Muscle layer of duodenum (tissue), 2 donors: ENCODE results near the gene LDB3.
"Not testable (repeated sequence)": the region's sequence is repeated elsewhere in the genome, so short reads cannot be mapped to it uniquely, and the experiment has no call there.

Experiments used
- H3K27ac ChIP-seq: one replicate; pipeline ENCODE4 v1.7.0; 2013; ENCODE audit warnings: mild to moderate bottlenecking, low read length
- H3K27me3 ChIP-seq: one replicate; pipeline ENCODE4 v1.7.0; 2013; ENCODE audit warnings: low read depth, mild to moderate bottlenecking, control low read depth, low read length
- H3K36me3 ChIP-seq, 2 donors: one replicate each; pipeline ENCODE4 v1.7.0; 2013; ENCODE audit warnings: low read length in 2 of 2, control low read depth in 1 of 2, mild to moderate bottlenecking in 1 of 2; ENCODE audit not compliant: insufficient read depth in 2 of 2, control insufficient read depth in 1 of 2
- H3K4me1 ChIP-seq, 2 donors: one replicate each; pipeline ENCODE4 v1.7.0; 2013; ENCODE audit warnings: low read length in 2 of 2, mild to moderate bottlenecking in 2 of 2, control low read depth in 1 of 2, moderate library complexity in 1 of 2; ENCODE audit not compliant: insufficient read depth in 2 of 2, control insufficient read depth in 1 of 2
- H3K4me3 ChIP-seq, 2 donors: one replicate each; pipeline ENCODE4 v1.7.0; 2013; ENCODE audit warnings: low read length in 2 of 2, low read depth in 1 of 2, mild to moderate bottlenecking in 1 of 2
- H3K9me3 ChIP-seq, 2 donors: one replicate each; pipeline ENCODE4 v1.7.0; 2013; ENCODE audit warnings: low read length in 2 of 2, control low read depth in 1 of 2, mild to moderate bottlenecking in 1 of 2; ENCODE audit not compliant: control insufficient read depth in 1 of 2
- donor health status: healthy.

The LDB3 gene

GRCh38 chr10:86644794-86645445, 23.4 kb upstream of the LDB3 start:
- H3K9me3 ChIP-seq, result no peaks in the 10 kb centered on the region
- no peak overlapping the region for H3K27ac ChIP-seq
- peaks cover 5 to 14% of the 10 kb centered on the region in 2 donors for H3K4me1 ChIP-seq

GRCh38 chr10:86645621-86646165, 22.6 kb upstream of the LDB3 start:
- H3K4me1 ChIP-seq, result peaks cover 5 to 14% of the 10 kb centered on the region in 2 donors
- not testable (repeated sequence) for H3K9me3 ChIP-seq, H3K4me3 ChIP-seq, H3K27me3 ChIP-seq, H3K27ac ChIP-seq, H3K36me3 ChIP-seq

More at GRCh38 chr10:86644794-86645445, 23.4 kb upstream of the LDB3 start:
- Histone ChIP-seq H3K36me3 (no peaks in the 10 kb centered on the region), H3K27me3 (no peaks in the 10 kb centered on the region), H3K4me3 (no peak overlapping the region)

GRCh38 chr10:86646532-86646931, 21.8 kb upstream of the LDB3 start:
- H3K36me3 ChIP-seq, result no peaks in the 10 kb centered on the region
- peaks cover 5 to 14% of the 10 kb centered on the region in 2 donors for H3K4me1 ChIP-seq
- H3K4me3 ChIP-seq, result no peak overlapping the region
- no peak overlapping the region for H3K27ac ChIP-seq
- H3K9me3 ChIP-seq, result no peaks in the 10 kb centered on the region
- no peaks in the 10 kb centered on the region for H3K27me3 ChIP-seq

- no peaks in the 10 kb centered on the region for H3K9me3 ChIP-seq
- H3K27me3 ChIP-seq, result no peaks in the 10 kb centered on the region
- H3K4me3 ChIP-seq, result no peak overlapping the region
- H3K36me3 ChIP-seq, result no peaks in the 10 kb centered on the region
- peaks cover 5 to 14% of the 10 kb centered on the region in 2 donors for H3K4me1 ChIP-seq
- H3K27ac ChIP-seq, result no peak overlapping the region
These were observed 21.4 kb upstream of the LDB3 start for GRCh38 chr10:86646933-86647332.

GRCh38 chr10:86647773-86648703, 20.3 kb upstream of the LDB3 start:
- no peak overlapping the region for H3K27ac ChIP-seq
- no peaks in the 10 kb centered on the region for H3K9me3 ChIP-seq
- H3K36me3 ChIP-seq, result no peaks in the 10 kb centered on the region
- no peak overlapping the region for H3K4me3 ChIP-seq
- H3K4me1 ChIP-seq, result peaks cover 5 to 14% of the 10 kb centered on the region in 2 donors
- no peaks in the 10 kb centered on the region for H3K27me3 ChIP-seq

GRCh38 chr10:86648704-86649427, 19.4 kb upstream of the LDB3 start:
- Histone ChIP-seq H3K4me1 (peaks cover 5 to 14% of the 10 kb centered on the region in 2 donors), H3K4me3 (no peak overlapping the region), H3K9me3 (no peaks in the 10 kb centered on the region), H3K36me3 (no peaks in the 10 kb centered on the region), H3K27me3 (no peaks in the 10 kb centered on the region), H3K27ac (no peak overlapping the region)

- Histone ChIP-seq H3K4me1 (peaks cover 5 to 14% of the 10 kb centered on the region in 2 donors), H3K4me3 (no peak overlapping the region), H3K27me3 (no peaks in the 10 kb centered on the region), H3K27ac (no peak overlapping the region), H3K9me3 (no peaks in the 10 kb centered on the region), H3K36me3 (no peaks in the 10 kb centered on the region)
These were observed 18.7 kb upstream of the LDB3 start for GRCh38 chr10:86649471-86650150.

GRCh38 chr10:86650151-86650550, 18.2 kb upstream of the LDB3 start:
- no peaks in the 10 kb centered on the region for H3K27me3 ChIP-seq
- H3K4me3 ChIP-seq, result no peak overlapping the region
- H3K27ac ChIP-seq, result no peak overlapping the region
- H3K9me3 ChIP-seq, result no peaks in the 10 kb centered on the region
- H3K36me3 ChIP-seq, result no peaks in the 10 kb centered on the region
- H3K4me1 ChIP-seq, result peaks cover 5 to 14% of the 10 kb centered on the region in 2 donors

GRCh38 chr10:86651021-86651471, 17.3 kb upstream of the LDB3 start:
- Histone ChIP-seq H3K4me3 (no peak overlapping the region), H3K27me3 (no peaks in the 10 kb centered on the region), H3K36me3 (no peaks in the 10 kb centered on the region), H3K4me1 (peaks cover 5 to 14% of the 10 kb centered on the region in 2 donors), H3K9me3 (no peaks in the 10 kb centered on the region), H3K27ac (no peak overlapping the region)

- Histone ChIP-seq H3K27ac (no peak overlapping the region), H3K36me3 (no peaks in the 10 kb centered on the region), H3K4me1 (peaks cover 5 to 14% of the 10 kb centered on the region in 2 donors), H3K27me3 (no peaks in the 10 kb centered on the region), H3K4me3 (no peak overlapping the region), H3K9me3 (no peaks in the 10 kb centered on the region)
These were observed 16.5 kb upstream of the LDB3 start for GRCh38 chr10:86651631-86652331.
